Stimulated activated naive CD4-positive, alpha-beta T cell (primary cell): ENCODE measurements around the gene FASTKD1.

Experiments used
- DNase-seq, 6 experiments: peaks; one replicate each; lab custom pipeline; 2025; lab: John Stamatoyannopoulos, UW

FASTKD1 gene

GRCh38 chr2:169507698-169508097 lies 66.0 kb downstream of the FASTKD1 start:
- no peak for DNase-seq

- DNase-seq = no peak
Observed at GRCh38 chr2:169504651-169505050, 69.0 kb downstream of the FASTKD1 start.

- no peak for DNase-seq
Observed at GRCh38 chr2:169495310-169495928, 78.2 kb downstream of the FASTKD1 start.

GRCh38 chr2:169493360-169493759 lies 80.3 kb downstream of the FASTKD1 start:
- no peak for DNase-seq

GRCh38 chr2:169491378-169491777 lies 82.3 kb downstream of the FASTKD1 start:
- DNase-seq = no peak

- DNase-seq = no peak
Observed at GRCh38 chr2:169490834-169491233, 82.8 kb downstream of the FASTKD1 start.

GRCh38 chr2:169486487-169486886 lies 87.2 kb downstream of the FASTKD1 start:
- no peak for DNase-seq

GRCh38 chr2:169485650-169486138 lies 88.0 kb downstream of the FASTKD1 start:
- DNase-seq = no peak

GRCh38 chr2:169480079-169480465 lies 93.6 kb downstream of the FASTKD1 start:
- DNase-seq = no peak
